Liver (tissue), 3 donors: ENCODE results near the gene CCND1.

Experiments used
- GABPA ChIP-seq, 2 donors: IDR thresholded peaks in 1 of 2; conservative IDR thresholded peaks in 1 of 2; 2 replicates each; pipeline ENCODE4 v1.6.1; 2016; ENCODE audit warnings: antibody characterized with exemption in 2 of 2, mild to moderate bottlenecking in 1 of 2, moderate library complexity in 1 of 2
- HNF4G ChIP-seq: IDR thresholded peaks from 2 replicates; pipeline ENCODE4 v1.6.1; 2016; ENCODE audit warnings: antibody characterized with exemption
- RAD21 ChIP-seq, 2 donors: IDR thresholded peaks; 2 replicates each; pipeline ENCODE4 v1.6.1; 2016; ENCODE audit warnings: antibody characterized with exemption in 2 of 2, mild to moderate bottlenecking in 2 of 2
- YY1 ChIP-seq: IDR thresholded peaks from 2 replicates; pipeline ENCODE4 v1.6.1; 2016; ENCODE audit warnings: antibody characterized with exemption, mild to moderate bottlenecking
- TF ChIP-seq, protein P1 (sequence below): fragments of 150-350 bp; IDR thresholded peaks from 2 replicates; pipeline ENCODE4 v1.5.1; 2017; ENCODE audit warnings: improper control_type of control experiment, low read depth, low read length; ENCODE audit not compliant: missing input control
- donor health status: healthy.
- donor health status: healthy.

DNA sequence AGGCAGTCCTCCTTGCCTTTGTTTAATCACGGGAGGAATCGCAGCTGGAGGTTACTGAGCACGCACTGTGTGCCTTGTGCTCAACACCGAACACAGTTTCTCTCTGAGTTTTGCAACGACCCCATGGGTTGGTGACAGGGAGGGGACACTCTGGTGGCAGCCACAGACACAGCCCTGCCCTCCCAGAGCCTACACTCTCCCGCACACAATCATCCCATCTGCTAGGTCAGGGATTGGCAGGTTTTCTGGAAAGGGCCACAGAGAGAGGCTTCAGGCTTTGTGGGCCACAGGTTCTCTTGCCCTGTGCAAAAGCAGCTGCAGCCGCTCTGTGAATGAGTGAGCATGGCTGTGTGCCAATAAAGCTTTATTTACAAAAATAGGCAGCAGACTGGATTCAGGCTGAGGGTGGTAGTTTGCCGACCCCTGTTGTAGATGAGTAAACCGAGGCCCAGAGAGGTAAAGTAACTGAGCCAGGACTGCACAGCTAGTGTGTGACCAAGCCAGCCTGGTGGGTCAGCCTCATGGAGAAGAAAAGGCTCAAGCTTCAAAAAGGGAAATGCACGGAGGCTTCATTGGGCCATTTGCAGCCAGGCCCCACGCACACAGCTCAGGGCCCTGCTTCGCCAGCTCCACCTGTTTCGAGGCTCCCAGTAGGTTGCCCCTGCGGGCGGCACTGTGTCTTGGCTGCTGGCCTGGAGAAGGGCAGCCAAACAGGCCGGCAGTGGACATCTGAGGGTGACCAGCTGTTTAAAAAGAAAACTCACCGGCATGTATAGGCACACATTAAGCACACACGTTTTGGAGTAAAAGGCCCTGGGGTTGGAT is 17.9 kb downstream of the CCND1 start:
- TF ChIP-seq, protein P1, sequence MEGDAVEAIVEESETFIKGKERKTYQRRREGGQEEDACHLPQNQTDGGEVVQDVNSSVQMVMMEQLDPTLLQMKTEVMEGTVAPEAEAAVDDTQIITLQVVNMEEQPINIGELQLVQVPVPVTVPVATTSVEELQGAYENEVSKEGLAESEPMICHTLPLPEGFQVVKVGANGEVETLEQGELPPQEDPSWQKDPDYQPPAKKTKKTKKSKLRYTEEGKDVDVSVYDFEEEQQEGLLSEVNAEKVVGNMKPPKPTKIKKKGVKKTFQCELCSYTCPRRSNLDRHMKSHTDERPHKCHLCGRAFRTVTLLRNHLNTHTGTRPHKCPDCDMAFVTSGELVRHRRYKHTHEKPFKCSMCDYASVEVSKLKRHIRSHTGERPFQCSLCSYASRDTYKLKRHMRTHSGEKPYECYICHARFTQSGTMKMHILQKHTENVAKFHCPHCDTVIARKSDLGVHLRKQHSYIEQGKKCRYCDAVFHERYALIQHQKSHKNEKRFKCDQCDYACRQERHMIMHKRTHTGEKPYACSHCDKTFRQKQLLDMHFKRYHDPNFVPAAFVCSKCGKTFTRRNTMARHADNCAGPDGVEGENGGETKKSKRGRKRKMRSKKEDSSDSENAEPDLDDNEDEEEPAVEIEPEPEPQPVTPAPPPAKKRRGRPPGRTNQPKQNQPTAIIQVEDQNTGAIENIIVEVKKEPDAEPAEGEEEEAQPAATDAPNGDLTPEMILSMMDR: no peak
- no peak for TF ChIP-seq YY1
- no peak for TF ChIP-seq HNF4G
- no peak for TF ChIP-seq GABPA (IDR thresholded peaks at IDR 0.05 in 1 of 2, conservative IDR thresholded peaks at IDR 0.05 in 1 of 2)
- no peak for TF ChIP-seq RAD21 (IDR thresholded peaks at IDR 0.05)
